Activated CD8-positive, alpha-beta memory T cell treated with anti-CD3 and anti-CD28 coated beads, Interleukin-2, amount 50 U/mL, for 48 hours (primary cell): Measurements from ENCODE around the gene ME3.

ENCODE experiments used
- DNase-seq: peaks from one replicate; pipeline ENCODE4 v3.0.0-alpha.2; 2020

The ME3 gene

DNA sequence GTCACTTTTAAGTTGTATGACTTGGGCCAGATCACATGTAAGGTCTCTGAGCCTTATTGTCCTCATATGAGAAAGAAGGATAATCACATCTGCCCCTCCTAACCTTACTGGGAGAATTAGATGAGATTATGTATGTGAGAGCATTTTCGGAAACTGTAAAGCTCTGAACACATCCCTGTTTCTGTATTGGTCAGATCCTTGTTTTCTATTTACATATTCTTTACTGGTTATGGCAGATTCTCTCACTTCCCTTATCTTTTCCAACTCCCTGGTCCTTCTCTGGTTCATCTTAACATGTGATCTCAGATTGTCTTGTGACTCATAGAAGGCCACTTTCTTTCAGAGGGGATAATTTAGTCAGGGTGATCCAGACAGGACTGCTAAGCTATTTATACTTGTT lies 255.9 kb downstream of the ME3 start:
- DNase-seq = no peak

DNA sequence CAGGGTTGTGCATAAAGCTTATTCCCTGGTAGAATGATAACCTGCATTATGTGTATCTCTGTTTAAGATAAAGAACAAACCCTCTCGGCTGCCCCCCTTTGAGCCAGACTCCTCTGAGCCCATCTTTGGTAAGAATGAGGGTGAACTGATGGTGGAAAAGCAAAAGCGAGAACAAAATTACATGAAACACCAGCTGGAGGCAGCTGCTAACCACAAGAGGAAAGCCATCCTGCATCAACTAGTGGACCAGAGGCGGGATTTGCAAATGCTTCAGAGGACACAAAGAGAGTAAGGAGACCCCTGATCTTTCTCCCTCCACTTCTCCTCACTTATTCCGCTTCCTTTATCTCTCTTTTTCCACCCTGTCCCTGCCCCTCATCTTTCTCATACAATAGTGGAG lies 257.4 kb downstream of the ME3 start:
- DNase-seq = no peak

DNA sequence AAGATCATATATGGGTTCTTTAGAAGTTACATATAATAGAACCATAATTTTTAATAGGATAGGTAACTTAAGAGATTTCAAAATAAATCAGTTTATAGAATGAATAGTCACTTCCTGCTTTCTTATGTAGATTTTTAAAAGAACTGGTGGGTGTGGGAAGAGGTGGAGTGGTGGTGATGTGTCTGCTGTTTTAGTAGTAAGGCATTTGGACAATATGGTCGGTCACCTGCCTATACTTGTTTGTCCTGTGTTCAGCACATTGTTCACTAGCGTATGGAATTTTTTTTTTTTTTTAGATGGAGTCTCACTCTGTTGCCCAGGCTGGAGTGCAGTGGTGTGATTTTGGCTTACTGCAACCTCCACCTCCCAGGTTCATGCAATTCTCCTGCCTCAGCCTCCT lies 258.4 kb downstream of the ME3 start:
- DNase-seq = no peak

DNA sequence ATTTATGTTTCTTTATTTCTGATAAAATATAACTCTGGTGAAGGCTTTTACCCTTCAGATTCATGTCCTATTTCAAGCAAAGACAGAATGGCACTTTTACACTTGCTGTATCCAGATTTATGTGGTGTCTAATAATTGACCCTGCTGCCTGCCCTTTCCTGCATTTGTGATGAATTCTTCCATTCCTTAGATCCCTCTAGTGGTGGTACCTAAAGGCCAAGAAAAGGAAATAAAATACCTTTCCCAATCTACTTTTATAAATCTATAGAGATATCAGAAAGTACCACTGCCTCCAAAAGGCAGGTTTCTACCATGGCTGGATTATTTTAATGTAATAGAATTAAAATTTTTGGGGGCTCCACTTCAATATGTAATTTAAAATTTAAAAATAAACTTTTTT lies 263.6 kb downstream of the ME3 start:
- DNase-seq = no peak

DNA sequence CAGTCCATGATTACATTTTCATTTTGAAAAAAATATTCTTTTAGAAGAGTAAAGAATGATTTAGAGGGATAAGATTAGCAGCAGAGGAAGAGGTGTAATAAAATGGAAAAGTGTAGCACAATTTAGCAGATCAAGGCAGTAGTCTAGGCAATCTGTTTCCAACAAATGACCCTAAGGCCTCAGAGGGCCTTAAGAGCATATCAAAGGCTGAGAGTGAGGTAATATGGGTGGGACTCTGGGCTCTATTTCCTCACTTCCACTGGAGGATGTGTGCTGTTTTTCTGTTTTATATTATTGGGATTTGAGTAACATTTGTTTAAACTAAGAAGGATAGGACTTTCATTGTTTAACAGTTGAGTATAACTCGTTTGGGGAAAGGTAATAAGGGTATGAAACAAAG lies 269.0 kb downstream of the ME3 start:
- no peak for DNase-seq

DNA sequence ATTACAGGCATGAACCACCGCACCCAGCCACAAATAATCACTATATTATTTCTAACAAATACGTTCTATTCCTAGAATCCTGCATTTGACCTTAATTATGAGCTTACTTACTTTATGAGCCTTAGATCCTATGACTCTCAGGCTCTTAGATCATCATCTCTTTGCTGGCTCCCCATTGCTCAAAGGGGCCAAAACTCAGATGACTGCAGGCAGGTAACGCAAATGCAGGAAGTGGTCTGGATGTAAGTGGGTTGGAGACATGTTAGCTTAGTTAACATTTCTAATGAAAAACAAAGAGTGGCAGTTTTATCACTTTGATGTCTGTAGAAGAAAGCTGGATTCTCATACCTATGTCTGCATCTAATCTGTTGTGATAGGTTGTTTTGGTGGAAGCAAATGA lies 274.3 kb downstream of the ME3 start:
- DNase-seq = no peak

DNA sequence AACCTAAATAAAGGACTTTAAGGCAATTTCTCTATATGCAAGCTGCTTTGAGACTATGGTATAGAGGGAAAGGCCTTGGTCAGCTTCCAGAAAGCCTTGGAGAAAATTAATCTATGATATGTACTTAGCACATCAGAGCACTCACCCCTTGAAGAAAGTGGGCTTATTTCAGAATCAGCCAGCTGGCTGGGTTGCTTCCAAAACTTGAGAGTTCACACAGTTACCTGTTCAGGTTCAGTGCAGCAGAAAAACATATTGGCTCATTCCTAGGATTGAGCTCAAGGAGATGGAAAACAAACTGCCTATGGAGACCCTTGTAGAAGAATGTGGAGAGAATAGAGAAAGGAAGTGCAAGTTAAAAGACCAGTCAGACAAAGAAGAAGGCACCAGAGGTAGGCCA lies 275.1 kb downstream of the ME3 start:
- DNase-seq = no peak

DNA sequence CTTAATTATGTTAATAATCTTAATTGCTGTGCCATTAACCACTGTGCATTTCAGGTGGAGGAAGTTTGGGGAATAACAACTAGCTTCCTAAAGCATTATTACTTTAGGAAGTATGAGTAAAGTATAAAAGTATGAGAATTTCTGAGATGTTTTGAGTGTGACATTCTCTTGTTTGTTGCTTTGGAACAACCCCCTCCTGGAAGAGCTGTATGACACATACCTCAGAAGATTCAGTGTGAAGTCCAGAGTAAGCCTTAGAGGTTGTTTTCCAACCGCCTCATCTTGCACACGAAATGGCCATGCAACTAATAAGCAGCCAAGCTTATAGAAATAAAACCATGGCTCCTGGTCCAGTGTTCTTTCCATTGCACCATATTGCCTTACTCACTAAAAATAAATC lies 276.0 kb downstream of the ME3 start:
- no peak for DNase-seq

DNA sequence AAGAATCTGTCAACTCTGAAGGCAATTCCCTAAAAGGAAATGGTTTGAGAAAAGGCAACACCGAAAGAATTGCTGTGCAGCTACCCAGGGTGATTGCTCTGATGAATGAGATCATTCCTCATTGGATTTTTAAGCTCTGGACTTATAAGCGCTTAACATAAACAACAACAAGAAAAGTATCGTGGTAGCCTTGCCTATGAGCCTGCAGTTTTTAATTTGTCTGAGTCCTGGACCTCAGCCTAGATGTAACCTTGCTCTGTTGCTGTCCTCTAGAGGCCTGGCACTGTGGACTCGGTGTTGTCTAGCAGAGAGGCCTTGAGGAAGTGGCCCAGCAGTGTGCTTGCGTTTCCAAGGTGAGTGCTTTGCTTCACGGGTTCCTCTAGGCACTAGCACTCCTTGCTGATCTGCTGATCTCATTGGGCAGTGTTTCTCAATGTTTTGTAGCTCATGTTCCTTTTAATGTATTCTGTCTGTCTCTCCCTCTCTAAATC lies 277.3 kb downstream of the ME3 start:
- no peak for DNase-seq
